Measurements from ENCODE around the gene TMEM215. TPM values are rescaled to one million over a fixed set of nuclear protein-coding genes. Genes with fewer than 3 reads are reported as not detected.

Gene TMEM215
- total RNA-seq, 1 donor from 2014 or later, result 0.75 TPM

- H3K36me3 ChIP-seq, result no peaks in the 10 kb centered on the region
- H3K4me1 ChIP-seq, result no peaks in the 10 kb centered on the region
- no peak for TF ChIP-seq CTCF (IDR thresholded peaks at IDR 0.05)
- H3K9me3 ChIP-seq, result no peaks in the 10 kb centered on the region
- H3K27ac ChIP-seq, result no peak overlapping the region
- no peak for DNase-seq (ENCODE audit: low spot score in 2 of 2)
- H3K4me3 ChIP-seq, result no peak overlapping the region
- no peaks in the 10 kb centered on the region for H3K27me3 ChIP-seq
- intact Hi-C loops (cut with DNase I), result no loop called here
These were observed 41.0 kb upstream of the TMEM215 start for GRCh38 chr9:32742296-32742695.

- Histone ChIP-seq H3K9me3 (no peaks in the 10 kb centered on the region), H3K27ac (no peak overlapping the region), H3K4me3 (no peak overlapping the region), H3K36me3 (no peaks in the 10 kb centered on the region), H3K4me1 (no peaks in the 10 kb centered on the region), H3K27me3 (no peaks in the 10 kb centered on the region)
- no peak for DNase-seq (ENCODE audit: low spot score in 2 of 2)
- no peak for TF ChIP-seq CTCF (IDR thresholded peaks at IDR 0.05)
- intact Hi-C loops (cut with DNase I), result no loop called here
These were observed 35.3 kb upstream of the TMEM215 start for GRCh38 chr9:32748013-32748412.

GRCh38 chr9:32755730-32756129 is 27.6 kb upstream of the TMEM215 start:
- no peak for DNase-seq (ENCODE audit: low spot score in 2 of 2)
- Histone ChIP-seq H3K27ac (no peak overlapping the region), H3K36me3 (no peaks in the 10 kb centered on the region), H3K9me3 (no peaks in the 10 kb centered on the region), H3K4me1 (no peaks in the 10 kb centered on the region), H3K27me3 (no peaks in the 10 kb centered on the region), H3K4me3 (no peak overlapping the region)
- no peak for TF ChIP-seq CTCF (IDR thresholded peaks at IDR 0.05)
- intact Hi-C loops (cut with DNase I), result no loop called here

GRCh38 chr9:32764139-32764538 is 19.2 kb upstream of the TMEM215 start:
- Histone ChIP-seq H3K27me3 (no peaks in the 10 kb centered on the region), H3K9me3 (no peaks in the 10 kb centered on the region), H3K4me1 (no peaks in the 10 kb centered on the region), H3K4me3 (no peak overlapping the region), H3K36me3 (no peaks in the 10 kb centered on the region), H3K27ac (no peak overlapping the region)
- TF ChIP-seq CTCF (IDR thresholded peaks at IDR 0.05), result no peak
- DNase-seq (ENCODE audit: low spot score in 2 of 2), result no peak
- intact Hi-C loops (cut with DNase I), result no loop called here

GRCh38 chr9:32775283-32775682 is 8.1 kb upstream of the TMEM215 start:
- no peaks in the 10 kb centered on the region for H3K4me1 ChIP-seq
- H3K36me3 ChIP-seq, result no peaks in the 10 kb centered on the region
- intact Hi-C loops (cut with DNase I), result no loop called here
- H3K4me3 ChIP-seq, result no peak overlapping the region
- no peak for DNase-seq (ENCODE audit: low spot score in 2 of 2)
- TF ChIP-seq CTCF (IDR thresholded peaks at IDR 0.05), result no peak
- no peak overlapping the region for H3K27ac ChIP-seq
- no peaks in the 10 kb centered on the region for H3K27me3 ChIP-seq
- peaks cover 0 to 7% of the 10 kb centered on the region in 2 donors for H3K9me3 ChIP-seq

GRCh38 chr9:32776201-32776600 is 7.1 kb upstream of the TMEM215 start:
- TF ChIP-seq CTCF (IDR thresholded peaks at IDR 0.05), result no peak
- Histone ChIP-seq H3K9me3 (peaks cover 0 to 7% of the 10 kb centered on the region in 2 donors), H3K4me1 (no peaks in the 10 kb centered on the region), H3K27me3 (no peaks in the 10 kb centered on the region), H3K4me3 (no peak overlapping the region), H3K27ac (no peak overlapping the region), H3K36me3 (no peaks in the 10 kb centered on the region)
- no peak for DNase-seq (ENCODE audit: low spot score in 2 of 2)
- intact Hi-C loops (cut with DNase I), result no loop called here
